ENCODE measurements around the gene EPHA8. TPM values are rescaled to one million over a fixed set of nuclear protein-coding genes. Genes with fewer than 3 reads are reported as not detected.

EPHA8 gene
- polyA plus RNA-seq, 2 of the 4 experiments (the other 2 are of a cell fraction) = not detected

GRCh38 chr1:22635436-22635835 is 72.1 kb downstream of the EPHA8 start:
- Histone ChIP-seq H3K4me3 (no peak overlapping the region), H3K9me3 (no peaks in the 10 kb centered on the region), H3K27ac (no peak overlapping the region), H3K4me2 (no peak overlapping the region), H3K4me1 (no peaks in the 10 kb centered on the region)
- WGBS (ENCODE audit: missing lambda C conversion rate) = 36% methylated on average over 4 of the region's 7 CpGs
- DNase-seq (ENCODE audit: low read depth in 1 of 2, low spot score in 1 of 2) (no peak), FAIRE-seq (no peak), ATAC-seq (no peak)
- CTCF ChIA-PET = interaction anchor here (1.7 to 2.4 kb wide), 3 partner anchors 215 to 295 kb away, joined by 8 to 17 read pairs (median 11); no protein-coding TSS in a partner anchor
- no peak for TF ChIP-seq MAZ (IDR thresholded peaks at IDR 0.05; ENCODE audit: borderline replicate concordance, low read depth, low read length)
- no peak for TF ChIP-seq ATOH8 (CRISPR knock-in tag; IDR thresholded peaks at IDR 0.05; ENCODE audit: low read depth)
- no peak for TF ChIP-seq MAX (IDR thresholded peaks at IDR 0.05)
- no peak for TF ChIP-seq CBX8 (IDR thresholded peaks at IDR 0.05)
- TF ChIP-seq CEBPB (IDR thresholded peaks at IDR 0.05) = no peak
- no peak for TF ChIP-seq GATA3 (IDR thresholded peaks at IDR 0.05; ENCODE audit: borderline replicate concordance)
- no peak for TF ChIP-seq HES2 (IDR thresholded peaks at IDR 0.05)
- POLR2A ChIA-PET = no interaction called here

- no peaks in the 10 kb centered on the region for H3K4me1 ChIP-seq
- H3K9me3 ChIP-seq = no peaks in the 10 kb centered on the region
- FAIRE-seq = no peak
- TF ChIP-seq NPAS2 (CRISPR knock-in tag; IDR thresholded peaks at IDR 0.05; ENCODE audit: borderline replicate concordance) (no peak), HMGXB4 (CRISPR knock-in tag; IDR thresholded peaks at IDR 0.05; ENCODE audit: borderline replicate concordance) (no peak), KDM1A (IDR thresholded peaks at IDR 0.05; ENCODE audit: low read depth) (no peak), PHF8 (IDR thresholded peaks at IDR 0.05; ENCODE audit: borderline replicate concordance, low read depth) (no peak), POLR2AphosphoS2 (conservative IDR thresholded peaks at IDR 0.05; ENCODE audit: low read length) (no peak), RARB (CRISPR knock-in tag; IDR thresholded peaks at IDR 0.05) (no peak), PBX3 (IDR thresholded peaks at IDR 0.05) (no peak), FOSL2 (IDR thresholded peaks at IDR 0.05) (no peak), FOSL2 (CRISPR knock-in tag; IDR thresholded peaks at IDR 0.05) (no peak), HOXB5 (CRISPR knock-in tag; IDR thresholded peaks at IDR 0.05) (no peak), RAD21 (conservative IDR thresholded peaks at IDR 0.05 in 1 of 2, IDR thresholded peaks at IDR 0.05 in 1 of 2) (no peak), RNF2 (IDR thresholded peaks at IDR 0.05; ENCODE audit: borderline replicate concordance, low read depth) (no peak)
- CTCF ChIA-PET = interaction anchor here (1.3 to 2.4 kb wide), 3 partner anchors 216 to 315 kb away, joined by 3 to 17 read pairs (median 8); no protein-coding TSS in a partner anchor
- H3K27ac ChIP-seq = no peak within 1 kb of the TSS
- WGBS (ENCODE audit: missing lambda C conversion rate) = 32% methylated on average over 4 of the region's 5 CpGs
- POLR2A ChIA-PET = no interaction called here
- no peak for ATAC-seq
- no peak for DNase-seq (ENCODE audit: low read depth in 1 of 2, low spot score in 1 of 2)
- H3K4me2 ChIP-seq = no peak within 1 kb of the TSS
- no peak within 1 kb of the TSS for H3K4me3 ChIP-seq
These were observed 73.1 kb downstream of the EPHA8 start, which contains the start of gene C1QA for GRCh38 chr1:22636353-22636752. Gene C1QA, plus strand, starts transcription at chr1:22636628. Its CDS starts 989 bp downstream, at chr1:22637617.

GRCh38 chr1:22636927-22637326 is 73.6 kb downstream of the EPHA8 start:
- no peak for DNase-seq (ENCODE audit: low read depth in 1 of 2, low spot score in 1 of 2)
- no peak for FAIRE-seq
- TF ChIP-seq MAFK (IDR thresholded peaks at IDR 0.05; ENCODE audit: partially characterized antibody) (no peak), JUN (IDR thresholded peaks at IDR 0.05) (no peak), USF2 (IDR thresholded peaks at IDR 0.05) (no peak), BHLHE40 (IDR thresholded peaks at IDR 0.05; ENCODE audit: low read depth, low read length) (no peak), EP300 (IDR thresholded peaks at IDR 0.05) (no peak)
- ChIA-PET POLR2A (no interaction called here), CTCF (interaction anchor here (0.5 to 2.4 kb wide), 4 partner anchors 15 to 314 kb away, joined by 3 to 17 read pairs (median 6); no protein-coding TSS in a partner anchor)
- no peak overlapping the region for H3K27ac ChIP-seq
- no peak overlapping the region for H3K4me2 ChIP-seq
- 0 out of 3 replicates have a peak, but pooled peaks cover 5% of the 10 kb centered on the region for H3K4me1 ChIP-seq
- no peak overlapping the region for H3K4me3 ChIP-seq
- H3K9me3 ChIP-seq = no peaks in the 10 kb centered on the region
- ATAC-seq = no peak
- WGBS (ENCODE audit: missing lambda C conversion rate) = 42% methylated on average over 6 of the region's 6 CpGs
